ENCODE data around the gene GIT2.

GIT2 gene

DNA sequence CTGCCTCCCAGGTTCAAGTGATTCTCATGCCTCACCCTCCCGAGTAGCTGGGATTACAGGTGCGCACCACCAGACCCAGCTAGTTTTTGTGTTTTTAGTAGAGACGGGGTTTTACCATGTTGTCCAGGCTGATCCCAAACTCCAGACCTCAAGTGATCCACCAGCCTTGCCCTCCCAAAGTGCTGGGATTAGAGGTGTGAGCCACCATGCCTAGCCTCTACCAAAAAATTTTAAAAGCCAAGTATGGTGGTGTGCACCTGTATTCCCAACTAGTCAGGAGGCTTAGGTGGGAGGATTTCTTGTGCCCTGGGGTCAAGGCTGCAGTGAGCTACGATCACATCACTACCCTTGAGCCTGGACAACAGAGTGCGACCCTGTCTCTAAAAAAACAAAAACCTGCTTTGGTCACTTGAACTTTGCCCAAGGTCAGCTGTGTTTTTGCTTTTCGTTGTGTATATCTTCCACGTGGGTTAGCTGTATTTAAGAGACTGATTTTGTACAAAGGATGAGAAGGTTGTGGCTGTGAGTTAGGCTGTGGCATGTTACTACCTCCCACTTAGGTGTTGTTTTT lies 39.5 kb upstream of the GIT2 start:
- DNase-seq (ENCODE audit: extremely low read depth, insufficient read length) = no peak
- no peak for TF ChIP-seq CTCF (IDR thresholded peaks at IDR 0.05; ENCODE audit: insufficient read depth, low read length, poor library complexity, severe bottlenecking)
- Histone ChIP-seq H3K4me3 (replicated peaks; ENCODE audit: low read depth, low read length) (no peak overlapping the region), H3K27me3 (replicated peaks; ENCODE audit: control insufficient read depth, insufficient read depth, low read length) (no peaks in the 10 kb centered on the region), H3K36me3 (ENCODE audit: control insufficient read depth, insufficient read depth, low read length) (peaks cover 19% of the 10 kb centered on the region)

DNA sequence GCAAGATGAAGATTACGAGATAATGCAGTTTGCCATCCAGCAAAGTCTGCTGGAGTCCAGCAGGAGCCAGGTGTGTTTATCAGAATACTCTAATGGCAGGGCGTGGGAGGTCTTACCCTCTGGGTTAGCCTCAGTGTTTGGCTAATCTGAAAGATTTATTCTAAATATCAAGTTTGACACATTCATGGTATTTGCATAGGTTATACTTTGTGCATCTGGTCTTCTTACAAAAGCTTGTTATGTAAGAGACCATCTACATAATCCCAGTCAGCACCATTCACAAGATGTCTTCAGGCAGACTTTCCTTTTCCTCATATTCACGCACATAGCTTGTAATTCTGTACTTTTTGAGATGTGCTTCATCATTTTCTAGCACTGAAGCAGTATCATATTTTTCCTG lies 37.7 kb upstream of the GIT2 start:
- no peak for DNase-seq (ENCODE audit: extremely low read depth, insufficient read length)
- Histone ChIP-seq H3K27me3 (replicated peaks; ENCODE audit: control insufficient read depth, insufficient read depth, low read length) (no peaks in the 10 kb centered on the region), H3K36me3 (ENCODE audit: control insufficient read depth, insufficient read depth, low read length) (peaks cover 20% of the 10 kb centered on the region), H3K4me3 (replicated peaks; ENCODE audit: low read depth, low read length) (no peak overlapping the region)
- TF ChIP-seq CTCF (IDR thresholded peaks at IDR 0.05; ENCODE audit: insufficient read depth, low read length, poor library complexity, severe bottlenecking) = no peak

DNA sequence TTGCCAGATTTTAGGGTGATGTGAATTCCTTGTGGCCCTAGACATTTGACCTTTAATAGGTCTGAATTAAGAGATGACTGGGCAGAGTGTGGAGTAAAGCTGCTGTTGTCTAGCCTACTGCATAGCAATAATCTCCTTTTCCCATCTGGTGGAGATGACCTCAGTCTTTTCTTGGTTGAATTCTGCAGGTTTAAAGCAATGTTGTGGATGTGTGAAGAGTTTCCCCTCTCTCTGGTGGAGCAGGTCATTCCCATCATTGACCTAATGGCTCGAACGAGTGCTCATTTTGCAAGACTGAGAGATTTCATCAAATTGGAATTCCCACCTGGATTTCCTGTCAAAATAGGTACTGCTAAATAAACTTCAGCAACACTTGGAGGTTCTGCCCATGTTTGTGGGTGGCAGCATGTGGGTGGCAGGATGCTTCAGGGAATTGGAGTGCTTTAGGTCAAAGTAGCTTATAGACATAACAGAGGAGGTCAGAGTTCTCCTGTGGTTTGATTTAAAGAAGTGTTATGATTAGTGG lies 33.2 kb upstream of the GIT2 start:
- no peak for TF ChIP-seq CTCF (IDR thresholded peaks at IDR 0.05; ENCODE audit: insufficient read depth, low read length, poor library complexity, severe bottlenecking)
- no peaks in the 10 kb centered on the region for H3K27me3 ChIP-seq (replicated peaks; ENCODE audit: control insufficient read depth, insufficient read depth, low read length)
- no peak overlapping the region for H3K4me3 ChIP-seq (replicated peaks; ENCODE audit: low read depth, low read length)
- DNase-seq (ENCODE audit: extremely low read depth, insufficient read length) = no peak
- peaks cover 14% of the 10 kb centered on the region for H3K36me3 ChIP-seq (ENCODE audit: control insufficient read depth, insufficient read depth, low read length)

GRCh38 chr12:110028323-110028722 lies 32.2 kb upstream of the GIT2 start:
- Histone ChIP-seq H3K27me3 (replicated peaks; ENCODE audit: control insufficient read depth, insufficient read depth, low read length) (no peaks in the 10 kb centered on the region), H3K4me3 (replicated peaks; ENCODE audit: low read depth, low read length) (no peak overlapping the region), H3K36me3 (ENCODE audit: control insufficient read depth, insufficient read depth, low read length) (peaks cover 13% of the 10 kb centered on the region)
- DNase-seq (ENCODE audit: extremely low read depth, insufficient read length) = no peak
- TF ChIP-seq CTCF (IDR thresholded peaks at IDR 0.05; ENCODE audit: insufficient read depth, low read length, poor library complexity, severe bottlenecking) = no peak

DNA sequence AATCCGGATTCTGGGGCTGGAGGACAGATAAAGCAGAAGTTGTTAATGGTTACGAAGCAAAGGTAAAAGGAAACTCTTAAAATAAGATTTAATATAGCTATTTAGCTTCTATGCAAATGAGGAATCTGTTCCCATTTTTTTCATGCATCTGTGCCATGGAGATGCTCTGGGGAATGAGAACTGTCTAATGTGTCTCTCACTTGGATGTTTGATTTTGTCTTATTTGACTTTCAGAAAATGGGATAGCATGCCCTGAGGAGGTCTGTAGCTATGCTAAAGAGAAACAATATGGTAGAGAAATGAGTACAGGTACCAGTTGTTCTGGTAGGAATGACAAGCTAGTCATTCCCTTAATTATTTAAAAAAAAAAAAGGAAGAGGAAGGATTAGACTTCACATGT lies 27.9 kb upstream of the GIT2 start:
- no peak overlapping the region for H3K4me3 ChIP-seq (replicated peaks; ENCODE audit: low read depth, low read length)
- no peaks in the 10 kb centered on the region for H3K27me3 ChIP-seq (replicated peaks; ENCODE audit: control insufficient read depth, insufficient read depth, low read length)
- peaks cover 24% of the 10 kb centered on the region for H3K36me3 ChIP-seq (ENCODE audit: control insufficient read depth, insufficient read depth, low read length)
- DNase-seq (ENCODE audit: extremely low read depth, insufficient read length) = no peak
- no peak for TF ChIP-seq CTCF (IDR thresholded peaks at IDR 0.05; ENCODE audit: insufficient read depth, low read length, poor library complexity, severe bottlenecking)

Data from GM06990 (cell line).